DOHH2 (cell line): ENCODE results near the gene CAMKK1.

ENCODE experiments used
- H3F3A ChIP-seq: fragments of 200-600 bp; sonication (generic), shearing (Covaris generic); 2 replicates; pipeline ENCODE4 v1.6.0; 2016; ENCODE audit warnings: antibody characterized with exemption, mild to moderate bottlenecking; ENCODE audit not compliant: control insufficient read depth, insufficient read depth
- H3K27ac ChIP-seq: fragments of 200-600 bp; sonication (generic); 2 replicates; pipeline ENCODE4 v1.5.1; 2014; ENCODE audit warnings: low read depth, mild to moderate bottlenecking, low read length, moderate library complexity
- H3K27me3 ChIP-seq: fragments of 200-600 bp; sonication (generic); 2 replicates; pipeline ENCODE4 v1.6.1; 2014; ENCODE audit warnings: mild to moderate bottlenecking, low read length, mixed read lengths; ENCODE audit not compliant: control insufficient read depth
- H3K36me3 ChIP-seq: fragments of 200-600 bp; sonication (generic); 2 replicates; pipeline ENCODE4 v1.6.1; 2014; ENCODE audit warnings: mild to moderate bottlenecking, low read length, moderate library complexity, mixed read lengths; ENCODE audit not compliant: control insufficient read depth
- H3K4me1 ChIP-seq: fragments of 200-600 bp; sonication (generic); 2 replicates; pipeline ENCODE4 v1.6.1; 2014; ENCODE audit warnings: mild to moderate bottlenecking, low read length, mixed read lengths; ENCODE audit not compliant: control insufficient read depth
- H3K4me2 ChIP-seq: fragments of 200-600 bp; sonication (generic); 2 replicates; pipeline ENCODE4 v1.6.0; 2014; ENCODE audit warnings: mild to moderate bottlenecking, low read length, moderate library complexity
- H3K4me3 ChIP-seq: fragments of 200-600 bp; sonication (generic); 2 replicates; pipeline ENCODE4 v1.5.1; 2014; ENCODE audit warnings: mild to moderate bottlenecking, low read length, mixed read lengths
- H3K79me2 ChIP-seq: fragments of 200-600 bp; sonication (generic); 2 replicates; pipeline ENCODE4 v1.6.1; 2014; ENCODE audit warnings: mild to moderate bottlenecking, low read length, mixed read lengths; ENCODE audit not compliant: control insufficient read depth
- H3K9me2 ChIP-seq: fragments of 200-600 bp; sonication (generic); replicated peaks from 2 replicates; pipeline ENCODE4 v1.6.1; 2014; ENCODE audit warnings: mild to moderate bottlenecking, low read length, mixed read lengths; ENCODE audit not compliant: control insufficient read depth
- H3K9me3 ChIP-seq: fragments of 200-600 bp; sonication (generic); 2 replicates; pipeline ENCODE4 v1.6.1; 2014; ENCODE audit warnings: antibody characterized with exemption, low read length, mixed read lengths; ENCODE audit not compliant: control insufficient read depth, insufficient read depth
- H4K20me1 ChIP-seq: fragments of 200-600 bp; sonication (generic); 2 replicates; pipeline ENCODE4 v1.6.0; 2014; ENCODE audit warnings: low read depth, mild to moderate bottlenecking, antibody characterized with exemption, low read length, moderate library complexity; ENCODE audit not compliant: control insufficient read depth, insufficient read depth
- EZH2phosphoT487 ChIP-seq: fragments of 200-600 bp; sonication (generic); IDR thresholded peaks from 2 replicates; pipeline ENCODE4 v1.6.1; 2017; ENCODE audit warnings: borderline replicate concordance, mild to moderate bottlenecking, antibody characterized with exemption, low read length, moderate library complexity, mixed read lengths
- TF ChIP-seq, protein P1 (sequence below): fragments of 200-600 bp; sonication (generic); IDR thresholded peaks from one replicate; pipeline ENCODE4 v1.5.1; 2014; ENCODE audit warnings: antibody characterized with exemption, mild to moderate bottlenecking, low read depth, low read length; ENCODE audit not compliant: poor library complexity, severe bottlenecking

CAMKK1 gene

DNA sequence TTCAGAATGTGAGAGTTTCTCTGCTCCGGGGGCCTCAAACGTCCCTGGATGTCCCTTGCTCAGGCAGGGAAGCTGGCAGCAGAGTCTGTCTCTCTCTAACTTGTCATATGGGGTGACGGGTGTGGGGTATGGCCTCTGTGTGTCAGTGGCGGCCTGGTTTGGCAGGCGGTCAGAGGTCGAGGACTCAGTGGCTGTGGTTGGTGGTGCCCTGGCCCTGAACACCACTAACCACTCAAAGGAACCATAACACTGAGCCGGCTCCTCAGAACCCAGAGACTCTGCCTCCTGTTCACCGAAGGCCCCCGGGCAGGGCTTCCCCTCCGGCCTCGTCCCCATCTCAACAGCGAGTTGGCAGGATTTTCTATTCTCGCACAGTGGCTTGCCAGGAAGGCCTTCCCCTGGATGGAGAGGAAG, 22.7 kb upstream of the CAMKK1 start:
- H3K4me2 ChIP-seq = peak overlapping the region; percentile 88
- no peaks in the 10 kb centered on the region for H3K9me2 ChIP-seq
- TF ChIP-seq, protein P1, sequence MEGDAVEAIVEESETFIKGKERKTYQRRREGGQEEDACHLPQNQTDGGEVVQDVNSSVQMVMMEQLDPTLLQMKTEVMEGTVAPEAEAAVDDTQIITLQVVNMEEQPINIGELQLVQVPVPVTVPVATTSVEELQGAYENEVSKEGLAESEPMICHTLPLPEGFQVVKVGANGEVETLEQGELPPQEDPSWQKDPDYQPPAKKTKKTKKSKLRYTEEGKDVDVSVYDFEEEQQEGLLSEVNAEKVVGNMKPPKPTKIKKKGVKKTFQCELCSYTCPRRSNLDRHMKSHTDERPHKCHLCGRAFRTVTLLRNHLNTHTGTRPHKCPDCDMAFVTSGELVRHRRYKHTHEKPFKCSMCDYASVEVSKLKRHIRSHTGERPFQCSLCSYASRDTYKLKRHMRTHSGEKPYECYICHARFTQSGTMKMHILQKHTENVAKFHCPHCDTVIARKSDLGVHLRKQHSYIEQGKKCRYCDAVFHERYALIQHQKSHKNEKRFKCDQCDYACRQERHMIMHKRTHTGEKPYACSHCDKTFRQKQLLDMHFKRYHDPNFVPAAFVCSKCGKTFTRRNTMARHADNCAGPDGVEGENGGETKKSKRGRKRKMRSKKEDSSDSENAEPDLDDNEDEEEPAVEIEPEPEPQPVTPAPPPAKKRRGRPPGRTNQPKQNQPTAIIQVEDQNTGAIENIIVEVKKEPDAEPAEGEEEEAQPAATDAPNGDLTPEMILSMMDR = no peak
- TF ChIP-seq EZH2phosphoT487 = no peak
- no peaks in the 10 kb centered on the region for H3K9me3 ChIP-seq
- H3F3A ChIP-seq = peaks cover 23% of the 10 kb centered on the region
- H3K36me3 ChIP-seq = peaks cover 4% of the 10 kb centered on the region
- H4K20me1 ChIP-seq = no peaks in the 10 kb centered on the region
- H3K4me1 ChIP-seq = peaks cover 76% of the 10 kb centered on the region
- no peaks in the 10 kb centered on the region for H3K27me3 ChIP-seq
- H3K4me3 ChIP-seq = peak overlapping the region; percentile 71
- peaks cover 28% of the 10 kb centered on the region for H3K79me2 ChIP-seq
- H3K27ac ChIP-seq = peak overlapping the region; percentile 83

DNA sequence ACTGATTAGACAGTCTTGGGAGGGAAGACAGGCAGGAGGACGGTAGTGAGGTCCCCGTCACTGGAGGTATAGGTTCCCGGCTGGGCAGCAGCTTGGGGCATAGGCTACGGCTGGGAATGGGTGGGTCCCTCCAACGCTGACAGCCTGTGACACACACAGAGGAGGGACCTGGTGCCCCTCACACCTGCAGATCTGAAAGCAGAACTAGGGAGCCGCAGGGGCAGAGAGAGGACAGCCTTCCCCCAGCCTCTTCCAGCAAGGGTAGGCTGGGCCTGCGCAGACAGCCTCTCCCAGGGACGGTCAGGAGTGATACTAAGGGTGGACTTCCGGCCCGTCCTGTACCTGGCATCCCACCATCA, 21.4 kb upstream of the CAMKK1 start:
- Histone ChIP-seq H3K9me2 (no peaks in the 10 kb centered on the region), H3K27me3 (no peaks in the 10 kb centered on the region), H3K36me3 (peaks cover 4% of the 10 kb centered on the region), H3F3A (peaks cover 23% of the 10 kb centered on the region), H4K20me1 (no peaks in the 10 kb centered on the region), H3K27ac (peak overlapping the region; percentile 83), H3K4me2 (peak overlapping the region; percentile 88), H3K9me3 (no peaks in the 10 kb centered on the region), H3K4me1 (peaks cover 79% of the 10 kb centered on the region), H3K79me2 (peaks cover 28% of the 10 kb centered on the region), H3K4me3 (peak overlapping the region; percentile 71)
- TF ChIP-seq EZH2phosphoT487 = no peak
- TF ChIP-seq, protein P1 = no peak

DNA sequence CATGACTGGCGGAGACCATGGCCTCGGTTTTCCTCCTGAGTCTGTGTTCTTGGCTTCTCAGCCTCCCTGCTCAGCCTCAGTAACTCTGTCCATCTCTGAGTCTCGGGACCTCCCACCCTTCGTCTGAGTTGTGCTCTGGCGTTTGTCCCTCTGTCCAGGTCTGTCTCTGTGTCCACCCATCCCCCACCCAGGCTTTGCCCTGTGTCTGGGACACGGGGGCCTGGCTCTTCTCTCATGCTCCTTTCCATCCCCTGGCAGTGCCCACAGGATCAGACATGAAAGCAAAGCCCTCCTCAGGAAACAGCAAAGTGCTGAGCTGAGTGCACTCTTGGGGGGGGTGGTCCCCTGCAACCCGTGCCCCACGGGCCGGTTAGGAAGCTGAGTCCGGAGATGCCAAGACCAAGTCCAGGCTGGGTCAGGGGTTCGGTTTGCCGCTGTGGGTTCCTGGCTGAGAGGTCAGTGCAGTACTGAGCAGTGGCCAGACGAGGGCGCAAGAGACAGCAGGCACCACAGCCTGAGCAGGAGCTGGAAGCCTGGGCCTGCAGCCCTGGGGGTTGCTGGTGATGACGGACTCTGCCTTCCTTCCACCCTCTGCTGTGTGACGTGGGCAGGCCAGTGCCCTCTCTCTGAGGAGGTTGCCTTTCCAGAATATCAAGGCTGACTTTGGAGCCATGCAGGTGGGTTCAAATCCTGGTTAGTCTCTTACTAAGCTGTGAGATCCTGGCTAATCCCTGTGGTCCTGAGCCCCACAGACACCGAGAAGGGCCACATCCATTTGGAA, 20.9 kb upstream of the CAMKK1 start:
- Histone ChIP-seq H3K9me2 (no peaks in the 10 kb centered on the region), H3K4me3 (peak overlapping the region; percentile 71), H3K4me1 (peaks cover 76% of the 10 kb centered on the region), H4K20me1 (no peaks in the 10 kb centered on the region), H3K36me3 (peaks cover 4% of the 10 kb centered on the region), H3F3A (peaks cover 21% of the 10 kb centered on the region), H3K9me3 (no peaks in the 10 kb centered on the region), H3K4me2 (peak overlapping the region; percentile 88), H3K79me2 (peaks cover 28% of the 10 kb centered on the region), H3K27me3 (no peaks in the 10 kb centered on the region), H3K27ac (peak overlapping the region; percentile 83)
- TF ChIP-seq, protein P1 = peak; percentile 100
- TF ChIP-seq EZH2phosphoT487 = no peak
